Loucy (cell line): ENCODE measurements around the gene NELFA.

Source experiments
- H2AFZ ChIP-seq: fragments of 200-600 bp; sonication (generic); 2 replicates; pipeline ENCODE4 v1.6.0; 2016; ENCODE audit warnings: antibody characterized with exemption, mild to moderate bottlenecking, low read length, moderate library complexity
- H3F3A ChIP-seq: fragments of 200-600 bp; 2 replicates; pipeline ENCODE4 v1.6.0; 2016; ENCODE audit warnings: antibody characterized with exemption, low read depth, mild to moderate bottlenecking
- H3K27me3 ChIP-seq: fragments of 200-600 bp; sonication (generic); 2 replicates; pipeline ENCODE4 v1.6.1; 2014; ENCODE audit warnings: low read length, mild to moderate bottlenecking; ENCODE audit not compliant: insufficient read depth, poor library complexity, severe bottlenecking
- H3K36me3 ChIP-seq: fragments of 200-600 bp; sonication (generic); 2 replicates; pipeline ENCODE4 v1.6.1; 2016; ENCODE audit warnings: low read length; ENCODE audit not compliant: insufficient read depth
- H3K4me1 ChIP-seq: fragments of 200-600 bp; sonication (generic); 2 replicates; pipeline ENCODE4 v1.5.1; 2014; ENCODE audit warnings: low read length, mild to moderate bottlenecking; ENCODE audit not compliant: insufficient read depth, poor library complexity, severe bottlenecking
- H3K4me2 ChIP-seq: fragments of 200-600 bp; sonication (generic); 2 replicates; pipeline ENCODE4 v1.6.0; 2014; ENCODE audit warnings: antibody characterized with exemption, low read length, low read depth, mild to moderate bottlenecking; ENCODE audit not compliant: poor library complexity, severe bottlenecking
- H3K4me3 ChIP-seq: fragments of 200-600 bp; sonication (generic); 2 replicates; pipeline ENCODE4 v1.5.1; 2014; ENCODE audit warnings: low read length, mild to moderate bottlenecking, mixed read lengths; ENCODE audit not compliant: poor library complexity, severe bottlenecking
- H3K79me2 ChIP-seq: fragments of 200-600 bp; sonication (generic); 2 replicates; pipeline ENCODE4 v1.6.1; 2014; ENCODE audit warnings: low read length; ENCODE audit not compliant: insufficient read depth
- H3K9ac ChIP-seq: fragments of 200-600 bp; sonication (generic); 2 replicates; pipeline ENCODE4 v1.6.0; 2014; ENCODE audit warnings: mild to moderate bottlenecking, low read depth, low read length, moderate library complexity; ENCODE audit not compliant: poor library complexity, severe bottlenecking
- H3K9me2 ChIP-seq: fragments of 200-600 bp; sonication (generic); replicated peaks from 2 replicates; pipeline ENCODE4 v1.6.1; 2016; ENCODE audit warnings: low read depth, low read length, mixed read lengths
- H3K9me3 ChIP-seq: fragments of 200-600 bp; sonication (generic); 2 replicates; pipeline ENCODE4 v1.6.1; 2014; ENCODE audit warnings: mild to moderate bottlenecking, antibody characterized with exemption, low read length, low read depth; ENCODE audit not compliant: insufficient read depth
- H4K20me1 ChIP-seq: fragments of 200-600 bp; sonication (generic); 2 replicates; pipeline ENCODE4 v1.6.0; 2014; ENCODE audit warnings: antibody characterized with exemption, low read length, mild to moderate bottlenecking; ENCODE audit not compliant: insufficient read depth, poor library complexity, severe bottlenecking
- CTCF ChIP-seq: fragments of 200-600 bp; sonication (generic); conservative IDR thresholded peaks from 2 replicates; pipeline ENCODE4 v1.5.1; 2014; ENCODE audit warnings: mild to moderate bottlenecking, antibody characterized with exemption, low read length
- EZH2phosphoT487 ChIP-seq: fragments of 200-600 bp; IDR thresholded peaks from 2 replicates; pipeline ENCODE4 v1.6.1; 2018; ENCODE audit warnings: antibody characterized with exemption, mild to moderate bottlenecking, moderate library complexity, borderline replicate concordance

The NELFA gene

GRCh38 chr4:1939664-1940509, 68.9 kb downstream of the NELFA start:
- Histone ChIP-seq H3K9me3 (no peaks in the 10 kb centered on the region), H3K79me2 (no peaks in the 10 kb centered on the region), H3K4me2 (no peak overlapping the region), H3F3A (no peaks in the 10 kb centered on the region), H3K4me1 (no peaks in the 10 kb centered on the region), H3K9ac (no peak overlapping the region), H3K4me3 (no peak overlapping the region), H3K9me2 (no peaks in the 10 kb centered on the region), H4K20me1 (peaks cover 3% of the 10 kb centered on the region), H3K27me3 (no peaks in the 10 kb centered on the region), H3K36me3 (peaks cover 89% of the 10 kb centered on the region), H2AFZ (no peak overlapping the region)
- no peak for TF ChIP-seq CTCF
- no peak for TF ChIP-seq EZH2phosphoT487

GRCh38 chr4:1938027-1938426, 70.7 kb downstream of the NELFA start:
- Histone ChIP-seq H3F3A (no peaks in the 10 kb centered on the region), H3K9me3 (no peaks in the 10 kb centered on the region), H3K4me1 (no peaks in the 10 kb centered on the region), H3K9ac (no peak overlapping the region), H3K9me2 (no peaks in the 10 kb centered on the region), H3K4me2 (no peak overlapping the region), H4K20me1 (peaks cover 3% of the 10 kb centered on the region), H3K79me2 (no peaks in the 10 kb centered on the region), H2AFZ (no peak overlapping the region), H3K4me3 (no peak overlapping the region), H3K36me3 (peaks cover 75% of the 10 kb centered on the region), H3K27me3 (no peaks in the 10 kb centered on the region)
- TF ChIP-seq EZH2phosphoT487 (no peak), CTCF (no peak)

GRCh38 chr4:1937550-1937949, 71.2 kb downstream of the NELFA start:
- Histone ChIP-seq H3K27me3 (no peaks in the 10 kb centered on the region), H3F3A (no peaks in the 10 kb centered on the region), H2AFZ (no peak overlapping the region), H3K4me1 (no peaks in the 10 kb centered on the region), H3K36me3 (peaks cover 75% of the 10 kb centered on the region), H3K9me3 (no peaks in the 10 kb centered on the region), H3K9ac (no peak overlapping the region), H3K4me3 (no peak overlapping the region), H4K20me1 (peaks cover 3% of the 10 kb centered on the region), H3K79me2 (no peaks in the 10 kb centered on the region), H3K9me2 (no peaks in the 10 kb centered on the region), H3K4me2 (no peak overlapping the region)
- no peak for TF ChIP-seq CTCF
- no peak for TF ChIP-seq EZH2phosphoT487
